ENCODE measurements around the gene TATDN2. TPM values are rescaled to one million over a fixed set of nuclear protein-coding genes. Genes with fewer than 3 reads are reported as not detected.

TATDN2 gene
- total and polyA plus RNA-seq, 9 of the 15 experiments (the other 6 are each of a cell fraction or from before 2014, with no cell fraction given), result 5.2 to 44.7 (median 25.8) TPM

- peak; percentile 56 to 71 (median 57) for TF ChIP-seq CTCF (IDR thresholded peaks at IDR 0.05 in 2 of 3, conservative IDR thresholded peaks at IDR 0.05 in 1 of 3; ENCODE audit: insufficient read depth in 2 of 3, low read depth in 1 of 3, low read length in 3 of 3)
- 0 out of 2 replicates have a peak, but pooled peaks have one; percentile 29 for TF ChIP-seq GABPB1 (CRISPR knock-in tag; IDR thresholded peaks at IDR 0.05)
These were observed 31.9 kb downstream of the TATDN2 start (continued) for GRCh38 chr3:10280177-10280529.

- H3K4me3 ChIP-seq, result no peak overlapping the region
- DNase-seq (ENCODE audit: extremely low read depth in 1 of 4, low spot score in 3 of 4) (no peak), FAIRE-seq (no peak), ATAC-seq (no peak)
- H3K36me3 ChIP-seq (ENCODE audit: control insufficient read depth, insufficient read depth, low read length), result peaks cover 83% of the 10 kb centered on the region
- no peak overlapping the region; the same call in 2 of the 3 replicates for H3K27ac ChIP-seq (ENCODE audit: extremely low read depth, low read depth, low read length)
- ChIA-PET POLR2A (interaction anchor here (0.6 to 1.6 kb wide), 8 partner anchors 9 to 89 kb away, joined by 3 to 6 read pairs (median 4); partner anchors contain the start of gene GHRL), CTCF (ENCODE audit: low intra/inter-chr PET ratio) (interaction anchor here (0.6 to 1.2 kb wide), 2 partner anchors 452 to 564 kb away, joined by 4 read pairs; no protein-coding TSS in a partner anchor)
- intact Hi-C loops (cut with micrococcal nuclease) (no loop called here), in situ Hi-C loops (cut with MboI) (no loop called here)
- H3K9me1 ChIP-seq (ENCODE audit: control insufficient read depth, insufficient read depth, low read length), result no peaks in the 10 kb centered on the region
- H4K20me1 ChIP-seq (replicated peaks; ENCODE audit: control insufficient read depth, insufficient read depth, low read length), result no peaks in the 10 kb centered on the region; the same call in 1 of the 2 replicates
- 90% methylated on average over 6 of the region's 6 CpGs for WGBS (ENCODE audit: insufficient coverage, low coverage, missing lambda C conversion rate)
- H3K27me3 ChIP-seq (ENCODE audit: control insufficient read depth in 2 of 2, insufficient read depth in 2 of 2, low read length in 2 of 2), result no peaks in the 10 kb centered on the region
- no TSS peak for BruUV-seq (replicated peaks)
- H3K4me1 ChIP-seq (replicated peaks in 1 of 2; ENCODE audit: control insufficient read depth in 2 of 2, insufficient read depth in 2 of 2, low read length in 2 of 2), result peaks cover 10 to 14% of the 10 kb centered on the region in 2 experiments; a peak in 3 of 5 replicates
- peaks cover 6% of the 10 kb centered on the region; the same call in 2 of the 3 replicates for H3K79me2 ChIP-seq (ENCODE audit: control insufficient read depth, insufficient read depth, low read length)
- no peak overlapping the region for H3K9ac ChIP-seq (ENCODE audit: insufficient read depth in 1 of 2, low read depth in 2 of 2, low read length in 2 of 2)
- H3K9me3 ChIP-seq (replicated peaks; ENCODE audit: control insufficient read depth, insufficient read depth, low read depth, low read length), result no peaks in the 10 kb centered on the region
- H3K4me2 ChIP-seq (ENCODE audit: insufficient read depth, low read length), result no peak overlapping the region
- H2AFZ ChIP-seq (ENCODE audit: low read depth, low read length), result no peak overlapping the region
- TF ChIP-seq HCFC1 (IDR thresholded peaks at IDR 0.05; ENCODE audit: low read depth, low read length) (no peak), SMARCA4 (IDR thresholded peaks at IDR 0.05) (no peak), ZNF518B (CRISPR knock-in tag; IDR thresholded peaks at IDR 0.05) (no peak), FOS (IDR thresholded peaks at IDR 0.05; ENCODE audit: extremely low read depth, insufficient read length) (no peak), PHF21A (IDR thresholded peaks at IDR 0.05; ENCODE audit: borderline replicate concordance, low read depth) (no peak), ZNF589 (CRISPR knock-in tag; IDR thresholded peaks at IDR 0.05; ENCODE audit: low read depth) (no peak), MYBL2 (IDR thresholded peaks at IDR 0.05; ENCODE audit: low read depth) (no peak), MYBL2 (CRISPR knock-in tag; IDR thresholded peaks at IDR 0.05; ENCODE audit: borderline replicate concordance) (no peak), SMC3 (conservative IDR thresholded peaks at IDR 0.05; ENCODE audit: insufficient read depth, low read depth, low read length) (no peak), SMARCB1 (IDR thresholded peaks at IDR 0.05; ENCODE audit: insufficient read length, low read depth) (no peak), DPF2 (IDR thresholded peaks at IDR 0.05) (no peak), ZNF75A (CRISPR knock-in tag; IDR thresholded peaks at IDR 0.05) (no peak), NCOR1 (IDR thresholded peaks at IDR 0.05) (no peak), NR4A1 (CRISPR knock-in tag; IDR thresholded peaks at IDR 0.05) (no peak), NR4A1 (tag; IDR thresholded peaks at IDR 0.05) (no peak), ATF1 (CRISPR knock-in tag; IDR thresholded peaks at IDR 0.05) (no peak), ATF1 (tag; IDR thresholded peaks at IDR 0.05) (no peak), RB1 (IDR thresholded peaks at IDR 0.05; ENCODE audit: low read depth) (no peak)
These were observed 32.3 kb downstream of the TATDN2 start for GRCh38 chr3:10280571-10280970.

Measured in K562 (cell line).